ENCODE data around the gene HIPK2.

Gene HIPK2

DNA sequence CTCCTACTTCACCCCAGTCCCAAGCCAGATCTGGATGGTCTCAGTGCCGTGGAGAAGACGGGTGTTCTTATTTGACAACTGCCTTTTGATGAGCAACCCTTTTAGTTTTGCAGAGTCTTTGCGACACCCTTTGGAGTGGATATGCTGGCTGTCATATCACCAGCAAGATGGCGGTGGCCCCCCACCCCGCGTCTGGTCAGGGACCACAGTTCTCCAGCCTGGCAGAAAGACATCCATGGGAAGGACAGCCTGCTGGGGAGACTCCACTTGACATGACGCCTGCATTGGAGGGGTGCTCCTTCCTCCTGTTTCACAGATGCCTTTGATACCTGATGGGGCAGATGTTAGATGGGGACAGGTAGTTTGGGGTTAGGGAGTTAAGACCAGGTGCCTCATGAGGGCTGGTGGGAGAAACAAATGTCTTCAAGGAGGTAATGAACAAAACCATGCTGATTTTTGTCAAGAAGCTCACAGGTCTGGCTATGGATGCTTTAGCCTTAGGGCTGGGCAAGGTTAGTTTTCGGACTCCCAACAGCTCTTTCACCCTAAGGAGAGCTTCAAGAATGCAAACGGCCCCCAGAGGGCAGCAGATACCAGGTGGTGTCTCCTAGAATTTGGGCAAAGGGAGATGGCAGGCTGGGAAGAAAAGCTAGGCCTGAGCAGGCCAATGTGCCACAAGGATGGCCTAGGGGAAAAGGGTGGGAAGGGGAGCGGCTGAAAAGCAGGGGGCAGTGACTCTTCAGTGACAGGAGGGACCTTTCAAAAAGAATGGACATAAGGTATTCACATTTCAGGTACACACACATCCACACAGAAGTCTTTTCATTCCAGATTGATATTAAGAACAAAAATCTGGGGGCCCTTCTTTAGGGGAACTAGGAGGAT, 159.1 kb downstream of the HIPK2 start:
- Histone ChIP-seq H3K9me2 (replicated peaks; ENCODE audit: low read depth, low read length) (no peaks in the 10 kb centered on the region), H3K4me2 (ENCODE audit: low read depth, low read length, poor library complexity, severe bottlenecking) (no peak overlapping the region), H3K4me1 (ENCODE audit: insufficient read depth, low read length, poor library complexity, severe bottlenecking) (peaks cover 5% of the 10 kb centered on the region), H3K9ac (ENCODE audit: low read depth, low read length, poor library complexity, severe bottlenecking) (no peak overlapping the region), H3K36me3 (ENCODE audit: insufficient read depth, low read length) (peaks cover 9% of the 10 kb centered on the region; the same call in 1 of the 2 replicates), H3K9me3 (ENCODE audit: insufficient read depth, low read depth, low read length) (no peaks in the 10 kb centered on the region), H3K79me2 (ENCODE audit: insufficient read depth, low read length) (no peaks in the 10 kb centered on the region), H3K4me3 (ENCODE audit: low read length, poor library complexity, severe bottlenecking) (no peak overlapping the region), H2AFZ (ENCODE audit: low read length) (no peak overlapping the region), H3K27me3 (ENCODE audit: insufficient read depth, low read length, poor library complexity, severe bottlenecking) (no peaks in the 10 kb centered on the region), H4K20me1 (ENCODE audit: insufficient read depth, low read length, poor library complexity, severe bottlenecking) (no peaks in the 10 kb centered on the region), H3F3A (ENCODE audit: low read depth) (no peaks in the 10 kb centered on the region)
- no peak for TF ChIP-seq EZH2phosphoT487 (IDR thresholded peaks at IDR 0.05; ENCODE audit: borderline replicate concordance)
- peak; percentile 77 for TF ChIP-seq CTCF (conservative IDR thresholded peaks at IDR 0.05; ENCODE audit: low read length)

DNA sequence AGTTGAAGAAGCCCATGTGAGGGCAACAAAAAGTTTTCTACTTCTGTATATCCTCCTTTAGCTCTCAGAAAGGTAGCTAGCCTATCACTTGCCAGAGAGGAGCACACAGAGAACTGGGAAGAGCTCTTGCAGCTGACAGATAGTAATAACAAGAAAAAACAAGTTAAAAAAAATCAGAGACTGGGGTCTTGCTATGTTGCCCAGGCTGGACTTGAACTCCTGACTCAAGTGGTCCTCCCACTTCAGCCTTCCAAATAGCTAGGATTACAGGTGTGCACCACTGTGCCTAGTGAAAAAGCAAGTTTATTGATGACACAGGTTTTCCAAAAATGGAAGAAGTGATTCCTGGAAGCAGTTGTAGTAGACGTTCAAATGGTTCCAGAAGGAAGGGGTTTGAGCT, 160.7 kb downstream of the HIPK2 start:
- H3K4me3 ChIP-seq (ENCODE audit: low read length, poor library complexity, severe bottlenecking) = no peak overlapping the region
- H3K79me2 ChIP-seq (ENCODE audit: insufficient read depth, low read length) = no peaks in the 10 kb centered on the region
- no peaks in the 10 kb centered on the region for H3K9me3 ChIP-seq (ENCODE audit: insufficient read depth, low read depth, low read length)
- no peaks in the 10 kb centered on the region for H4K20me1 ChIP-seq (ENCODE audit: insufficient read depth, low read length, poor library complexity, severe bottlenecking)
- H3K4me1 ChIP-seq (ENCODE audit: insufficient read depth, low read length, poor library complexity, severe bottlenecking) = no peaks in the 10 kb centered on the region
- no peak overlapping the region for H3K4me2 ChIP-seq (ENCODE audit: low read depth, low read length, poor library complexity, severe bottlenecking)
- H3K9ac ChIP-seq (ENCODE audit: low read depth, low read length, poor library complexity, severe bottlenecking) = no peak overlapping the region
- H3K27me3 ChIP-seq (ENCODE audit: insufficient read depth, low read length, poor library complexity, severe bottlenecking) = no peaks in the 10 kb centered on the region
- H3K9me2 ChIP-seq (replicated peaks; ENCODE audit: low read depth, low read length) = no peaks in the 10 kb centered on the region
- no peaks in the 10 kb centered on the region for H3F3A ChIP-seq (ENCODE audit: low read depth)
- peaks cover 15% of the 10 kb centered on the region; the same call in 1 of the 2 replicates for H3K36me3 ChIP-seq (ENCODE audit: insufficient read depth, low read length)
- TF ChIP-seq CTCF (conservative IDR thresholded peaks at IDR 0.05; ENCODE audit: low read length) (no peak), EZH2phosphoT487 (IDR thresholded peaks at IDR 0.05; ENCODE audit: borderline replicate concordance) (no peak)
- H2AFZ ChIP-seq (ENCODE audit: low read length) = no peak overlapping the region

DNA sequence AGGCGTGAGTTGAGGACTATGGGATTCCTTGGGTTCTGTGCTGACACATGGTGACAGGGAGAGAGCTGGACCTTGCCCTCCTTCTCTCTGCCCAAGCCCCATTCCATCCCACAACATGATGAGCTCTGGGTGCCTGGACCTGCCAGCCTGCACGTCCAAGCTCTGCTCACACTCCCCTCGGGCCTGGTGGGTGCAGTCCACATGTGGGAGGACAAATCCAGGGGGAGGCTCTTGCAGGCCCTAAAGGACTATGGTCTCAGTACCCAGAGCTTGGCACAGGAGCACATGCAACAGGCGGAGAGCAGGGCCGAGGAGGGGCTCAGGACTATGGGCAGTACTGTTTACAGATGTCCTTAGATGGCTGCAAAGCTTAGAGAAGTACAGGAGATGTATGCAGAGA, 162.9 kb downstream of the HIPK2 start:
- no peaks in the 10 kb centered on the region for H4K20me1 ChIP-seq (ENCODE audit: insufficient read depth, low read length, poor library complexity, severe bottlenecking)
- no peaks in the 10 kb centered on the region for H3K79me2 ChIP-seq (ENCODE audit: insufficient read depth, low read length)
- no peaks in the 10 kb centered on the region for H3K27me3 ChIP-seq (ENCODE audit: insufficient read depth, low read length, poor library complexity, severe bottlenecking)
- TF ChIP-seq EZH2phosphoT487 (IDR thresholded peaks at IDR 0.05; ENCODE audit: borderline replicate concordance) = no peak
- no peak overlapping the region for H3K4me2 ChIP-seq (ENCODE audit: low read depth, low read length, poor library complexity, severe bottlenecking)
- H3K9me2 ChIP-seq (replicated peaks; ENCODE audit: low read depth, low read length) = no peaks in the 10 kb centered on the region
- no peaks in the 10 kb centered on the region for H3K4me1 ChIP-seq (ENCODE audit: insufficient read depth, low read length, poor library complexity, severe bottlenecking)
- no peak overlapping the region for H2AFZ ChIP-seq (ENCODE audit: low read length)
- no peak overlapping the region for H3K4me3 ChIP-seq (ENCODE audit: low read length, poor library complexity, severe bottlenecking)
- H3K36me3 ChIP-seq (ENCODE audit: insufficient read depth, low read length) = peaks cover 9% of the 10 kb centered on the region; the same call in 1 of the 2 replicates
- no peak overlapping the region for H3K9ac ChIP-seq (ENCODE audit: low read depth, low read length, poor library complexity, severe bottlenecking)
- H3K9me3 ChIP-seq (ENCODE audit: insufficient read depth, low read depth, low read length) = no peaks in the 10 kb centered on the region
- H3F3A ChIP-seq (ENCODE audit: low read depth) = no peaks in the 10 kb centered on the region
